Measurements from ENCODE around the gene PIGV. TPM values are rescaled to one million over a fixed set of nuclear protein-coding genes. Genes with fewer than 3 reads are reported as not detected.

PIGV gene
- total and polyA plus RNA-seq, 2 donors (not counting 1 experiment from before 2014, with no cell fraction given): 13.3 to 29.6 TPM

DNA sequence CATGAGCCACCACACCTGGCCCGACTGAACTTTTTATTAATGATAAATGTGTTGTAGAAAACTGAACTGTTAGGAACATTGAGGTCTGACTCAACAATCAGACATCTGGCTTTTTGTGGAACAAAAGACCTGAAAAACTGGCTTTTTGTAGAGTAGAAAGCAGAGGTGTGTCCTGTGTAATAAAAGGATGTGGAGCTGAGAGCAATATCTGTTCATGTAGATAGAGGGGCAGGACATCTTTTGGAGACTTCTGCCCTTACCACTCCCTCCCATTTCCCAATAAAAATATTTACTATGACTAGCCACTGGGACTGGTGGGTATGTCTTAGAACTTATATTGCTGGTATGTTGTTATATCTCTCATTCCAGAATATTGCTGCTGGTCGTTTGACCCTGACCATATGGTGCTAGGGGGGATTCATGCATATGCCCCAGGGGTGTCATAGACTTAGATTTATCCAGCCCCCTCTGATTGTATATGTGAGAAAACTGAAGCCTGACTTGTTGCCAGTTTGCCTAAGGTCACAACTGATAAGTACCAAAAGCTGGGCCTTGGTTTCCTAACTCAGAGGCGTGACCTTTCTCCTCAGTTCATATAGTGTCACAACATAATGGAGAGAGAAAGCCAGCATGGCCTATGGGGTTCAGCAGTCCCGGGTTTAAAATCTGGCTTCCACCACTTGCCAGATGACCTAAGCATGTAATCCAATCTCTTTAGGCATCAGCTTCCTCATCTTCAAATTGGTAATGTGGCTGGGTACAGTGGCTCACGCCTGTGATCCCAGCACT lies 33.5 kb upstream of the PIGV start:
- Histone ChIP-seq H3K9ac (ENCODE audit: insufficient read depth, low read length) (no peak overlapping the region), H3K4me1 (ENCODE audit: control insufficient read depth, extremely low read depth, insufficient read depth, low read length) (no peaks in the 10 kb centered on the region), H3K79me2 (ENCODE audit: control insufficient read depth, insufficient read depth, low read length) (peaks cover 60% of the 10 kb centered on the region), H3K4me2 (ENCODE audit: extremely low read depth, insufficient read depth, low read length) (no peak overlapping the region), H3K9me3 (ENCODE audit: control insufficient read depth, insufficient read depth, low read depth, low read length) (no peaks in the 10 kb centered on the region), H2AFZ (ENCODE audit: low read length) (no peak overlapping the region), H3K36me3 (ENCODE audit: control insufficient read depth, insufficient read depth, low read length) (peaks cover 6% of the 10 kb centered on the region), H3K27ac (ENCODE audit: insufficient read depth, low read length) (no peak overlapping the region), H4K20me1 (ENCODE audit: control insufficient read depth, extremely low read depth, insufficient read depth, low read length) (no peaks in the 10 kb centered on the region), H3K27me3 (ENCODE audit: control insufficient read depth, insufficient read depth, low read length) (no peaks in the 10 kb centered on the region), H3K4me3 (replicated peaks in 1 of 4; ENCODE audit: control extremely low read depth in 1 of 4, insufficient read depth in 1 of 4, low read depth in 3 of 4, low read length in 4 of 4) (no peak overlapping the region)
- peak in 1 of 2 donors; percentile 33 for DNase-seq (ENCODE audit: low read depth in 2 of 2)
- no peak for TF ChIP-seq EZH2 (IDR thresholded peaks at IDR 0.05; ENCODE audit: low read length, missing control alignments)
- TF ChIP-seq, protein P1, sequence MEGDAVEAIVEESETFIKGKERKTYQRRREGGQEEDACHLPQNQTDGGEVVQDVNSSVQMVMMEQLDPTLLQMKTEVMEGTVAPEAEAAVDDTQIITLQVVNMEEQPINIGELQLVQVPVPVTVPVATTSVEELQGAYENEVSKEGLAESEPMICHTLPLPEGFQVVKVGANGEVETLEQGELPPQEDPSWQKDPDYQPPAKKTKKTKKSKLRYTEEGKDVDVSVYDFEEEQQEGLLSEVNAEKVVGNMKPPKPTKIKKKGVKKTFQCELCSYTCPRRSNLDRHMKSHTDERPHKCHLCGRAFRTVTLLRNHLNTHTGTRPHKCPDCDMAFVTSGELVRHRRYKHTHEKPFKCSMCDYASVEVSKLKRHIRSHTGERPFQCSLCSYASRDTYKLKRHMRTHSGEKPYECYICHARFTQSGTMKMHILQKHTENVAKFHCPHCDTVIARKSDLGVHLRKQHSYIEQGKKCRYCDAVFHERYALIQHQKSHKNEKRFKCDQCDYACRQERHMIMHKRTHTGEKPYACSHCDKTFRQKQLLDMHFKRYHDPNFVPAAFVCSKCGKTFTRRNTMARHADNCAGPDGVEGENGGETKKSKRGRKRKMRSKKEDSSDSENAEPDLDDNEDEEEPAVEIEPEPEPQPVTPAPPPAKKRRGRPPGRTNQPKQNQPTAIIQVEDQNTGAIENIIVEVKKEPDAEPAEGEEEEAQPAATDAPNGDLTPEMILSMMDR (conservative IDR thresholded peaks at IDR 0.05 in 1 of 2, IDR thresholded peaks at IDR 0.05 in 1 of 2; ENCODE audit: low read depth in 1 of 2, low read length in 2 of 2): no peak

DNA sequence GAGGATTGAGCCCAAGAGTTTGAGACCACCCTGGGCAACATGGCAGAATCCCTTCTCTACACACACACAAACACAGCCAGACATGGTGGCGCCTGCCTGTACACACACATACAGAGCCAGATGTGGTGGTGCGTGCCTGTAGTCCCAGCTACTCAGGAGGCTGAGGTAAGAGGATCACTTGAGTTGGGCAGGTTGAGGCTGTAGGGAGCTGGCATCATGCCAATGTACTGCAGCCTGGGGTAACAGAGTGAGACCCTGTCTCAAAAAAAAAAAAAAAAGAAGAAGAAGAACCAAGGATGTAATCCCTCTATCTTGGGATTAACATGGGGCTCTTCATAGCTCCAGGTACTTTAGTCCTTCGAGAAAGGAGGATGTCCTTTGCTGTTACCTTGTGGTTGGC lies 29.4 kb upstream of the PIGV start:
- H3K4me1 ChIP-seq (ENCODE audit: control insufficient read depth, extremely low read depth, insufficient read depth, low read length): no peaks in the 10 kb centered on the region
- H3K4me2 ChIP-seq (ENCODE audit: extremely low read depth, insufficient read depth, low read length): no peak overlapping the region
- no peaks in the 10 kb centered on the region for H3K27me3 ChIP-seq (ENCODE audit: control insufficient read depth, insufficient read depth, low read length)
- H3K36me3 ChIP-seq (ENCODE audit: control insufficient read depth, insufficient read depth, low read length): peaks cover 20% of the 10 kb centered on the region
- H3K79me2 ChIP-seq (ENCODE audit: control insufficient read depth, insufficient read depth, low read length): peaks cover 40% of the 10 kb centered on the region
- no peak for DNase-seq (ENCODE audit: low read depth in 2 of 2)
- no peak overlapping the region for H3K27ac ChIP-seq (ENCODE audit: insufficient read depth, low read length)
- H3K4me3 ChIP-seq (replicated peaks in 1 of 4; ENCODE audit: control extremely low read depth in 1 of 4, insufficient read depth in 1 of 4, low read depth in 3 of 4, low read length in 4 of 4): no peak overlapping the region
- no peaks in the 10 kb centered on the region for H4K20me1 ChIP-seq (ENCODE audit: control insufficient read depth, extremely low read depth, insufficient read depth, low read length)
- TF ChIP-seq EZH2 (IDR thresholded peaks at IDR 0.05; ENCODE audit: low read length, missing control alignments): no peak
- no peaks in the 10 kb centered on the region for H3K9me3 ChIP-seq (ENCODE audit: control insufficient read depth, insufficient read depth, low read depth, low read length)
- no peak overlapping the region for H3K9ac ChIP-seq (ENCODE audit: insufficient read depth, low read length)
- H2AFZ ChIP-seq (ENCODE audit: low read length): no peak overlapping the region

DNA sequence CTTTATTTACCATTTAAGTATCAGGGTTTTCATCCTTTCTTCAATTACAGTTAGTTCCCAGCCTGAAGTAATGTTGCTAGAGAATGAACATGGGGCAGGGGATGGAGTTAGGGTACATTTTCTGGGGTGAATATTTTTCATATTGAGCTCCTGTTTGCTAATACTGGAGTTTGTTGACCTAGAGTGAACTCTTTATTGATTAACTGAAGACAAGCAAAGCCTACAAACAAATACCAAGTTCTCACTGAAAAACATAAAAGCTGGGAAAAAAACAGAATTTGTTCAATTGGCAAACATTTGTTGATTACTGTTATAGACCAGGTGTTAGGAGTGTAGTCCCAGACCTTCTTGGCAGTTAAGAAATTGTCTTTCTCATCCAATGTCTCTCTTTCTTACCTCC lies 28.2 kb upstream of the PIGV start:
- Histone ChIP-seq H3K9ac (ENCODE audit: insufficient read depth, low read length) (no peak overlapping the region), H3K9me3 (ENCODE audit: control insufficient read depth, insufficient read depth, low read depth, low read length) (no peaks in the 10 kb centered on the region), H3K27ac (ENCODE audit: insufficient read depth, low read length) (no peak overlapping the region), H3K4me1 (ENCODE audit: control insufficient read depth, extremely low read depth, insufficient read depth, low read length) (no peaks in the 10 kb centered on the region), H4K20me1 (ENCODE audit: control insufficient read depth, extremely low read depth, insufficient read depth, low read length) (no peaks in the 10 kb centered on the region), H2AFZ (ENCODE audit: low read length) (no peak overlapping the region), H3K79me2 (ENCODE audit: control insufficient read depth, insufficient read depth, low read length) (peaks cover 33% of the 10 kb centered on the region), H3K36me3 (ENCODE audit: control insufficient read depth, insufficient read depth, low read length) (peaks cover 20% of the 10 kb centered on the region), H3K4me3 (replicated peaks in 1 of 4; ENCODE audit: control extremely low read depth in 1 of 4, insufficient read depth in 1 of 4, low read depth in 3 of 4, low read length in 4 of 4) (no peak overlapping the region), H3K4me2 (ENCODE audit: extremely low read depth, insufficient read depth, low read length) (no peak overlapping the region), H3K27me3 (ENCODE audit: control insufficient read depth, insufficient read depth, low read length) (no peaks in the 10 kb centered on the region)
- TF ChIP-seq, protein P1 (conservative IDR thresholded peaks at IDR 0.05 in 1 of 2, IDR thresholded peaks at IDR 0.05 in 1 of 2; ENCODE audit: low read depth in 1 of 2, low read length in 2 of 2): no peak
- TF ChIP-seq EZH2 (IDR thresholded peaks at IDR 0.05; ENCODE audit: low read length, missing control alignments): no peak
- no peak for DNase-seq (ENCODE audit: low read depth in 2 of 2)

Measured in fibroblast of lung (primary cell).